ENCODE data around the gene GYPC.

Gene GYPC

DNA sequence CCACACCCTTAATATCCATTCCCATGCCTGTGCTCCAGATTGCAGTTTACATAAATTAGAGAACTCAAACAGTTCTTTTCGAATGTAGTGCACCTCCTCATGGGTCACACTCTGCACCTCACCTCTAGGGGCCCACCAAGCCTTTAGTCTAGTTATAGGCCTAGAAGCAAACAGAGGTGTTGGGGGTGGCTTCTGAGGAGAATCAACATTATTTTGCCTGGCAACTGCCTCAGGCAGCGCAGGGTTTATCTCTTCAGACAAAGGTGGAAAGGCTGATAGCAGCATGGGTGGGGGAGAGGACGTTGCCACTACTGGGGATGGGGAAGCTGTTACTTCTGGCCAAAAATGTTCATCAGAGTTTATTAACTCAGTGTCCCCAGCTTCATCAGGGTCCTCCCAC, 5.0 kb upstream of the GYPC start:
- DNase-seq, result no peak

DNA sequence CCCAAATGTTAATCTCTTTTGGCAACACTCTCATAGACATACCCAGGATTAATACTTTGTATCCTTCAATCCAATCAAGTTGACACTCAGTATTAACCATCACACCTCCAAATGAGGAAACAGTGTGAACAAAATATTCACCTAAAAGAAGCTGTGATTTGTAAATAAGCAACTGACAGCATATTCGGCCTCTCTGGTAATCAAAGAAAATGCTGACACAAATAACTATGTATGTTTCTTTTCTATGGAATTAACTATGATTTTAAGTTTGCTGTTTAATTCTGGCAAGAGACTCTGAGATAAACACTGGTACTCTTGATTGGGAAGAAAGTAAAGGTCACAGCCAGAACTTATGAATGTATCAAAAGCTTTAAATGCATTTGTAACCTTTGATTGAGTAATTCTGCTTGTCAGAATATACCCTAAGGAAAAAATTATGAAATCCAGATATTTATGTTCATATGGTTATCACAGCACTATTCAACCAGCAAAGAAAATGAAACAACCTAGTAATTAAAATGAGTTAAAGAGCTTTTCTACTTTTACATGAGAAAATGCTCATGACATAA, 3.6 kb upstream of the GYPC start:
- DNase-seq, result no peak

GRCh38 chr2:126653109-126653508, 2.8 kb upstream of the GYPC start:
- DNase-seq, result no peak

- DNase-seq, result no peak
Observed at GRCh38 chr2:126653761-126654160, 2.2 kb upstream of the GYPC start.

- no peak for DNase-seq
Observed at GRCh38 chr2:126655051-126655450, 907 bp upstream of the GYPC start.

- DNase-seq, result peak; percentile 49
Observed at GRCh38 chr2:126656431-126657147, 631 bp downstream of the GYPC start.

GRCh38 chr2:126657148-126657635, 1.2 kb downstream of the GYPC start:
- peak; percentile 86 for DNase-seq

DNA sequence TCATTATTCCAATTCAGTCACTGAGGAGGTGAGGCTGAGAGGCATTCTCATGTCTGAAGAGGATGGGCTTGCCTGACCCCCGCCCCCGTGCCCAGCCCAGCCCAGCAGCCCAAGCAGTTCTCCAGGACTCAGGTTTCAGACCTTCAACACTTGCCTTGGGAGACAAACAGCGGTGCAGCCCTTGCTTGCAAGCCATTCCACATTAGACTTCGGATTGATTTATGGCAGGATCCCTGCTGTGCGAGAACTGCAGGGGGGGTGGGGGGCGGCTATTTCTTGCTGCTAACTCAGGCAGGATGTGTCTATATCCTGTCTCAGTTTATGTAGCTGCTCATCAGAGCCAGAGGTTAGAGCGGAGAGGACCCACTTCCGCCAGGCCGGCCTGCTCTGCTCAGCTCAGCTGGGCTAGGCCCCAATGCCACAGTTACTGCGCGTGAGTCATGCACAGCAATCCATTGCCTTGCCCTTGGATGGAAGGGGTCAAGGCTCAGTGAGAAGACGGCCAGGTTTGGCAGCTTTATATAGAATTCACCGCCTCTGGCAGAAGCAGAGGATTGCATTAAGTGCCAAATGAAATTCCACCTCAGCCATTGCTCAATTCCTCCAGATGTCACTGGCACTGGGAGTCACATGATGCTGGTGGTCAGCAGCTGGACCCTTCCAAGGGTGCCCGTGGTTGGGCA, 1.8 kb downstream of the GYPC start:
- peak; percentile 95 for DNase-seq

GRCh38 chr2:126658319-126658904, 2.5 kb downstream of the GYPC start:
- DNase-seq, result no peak

DNA sequence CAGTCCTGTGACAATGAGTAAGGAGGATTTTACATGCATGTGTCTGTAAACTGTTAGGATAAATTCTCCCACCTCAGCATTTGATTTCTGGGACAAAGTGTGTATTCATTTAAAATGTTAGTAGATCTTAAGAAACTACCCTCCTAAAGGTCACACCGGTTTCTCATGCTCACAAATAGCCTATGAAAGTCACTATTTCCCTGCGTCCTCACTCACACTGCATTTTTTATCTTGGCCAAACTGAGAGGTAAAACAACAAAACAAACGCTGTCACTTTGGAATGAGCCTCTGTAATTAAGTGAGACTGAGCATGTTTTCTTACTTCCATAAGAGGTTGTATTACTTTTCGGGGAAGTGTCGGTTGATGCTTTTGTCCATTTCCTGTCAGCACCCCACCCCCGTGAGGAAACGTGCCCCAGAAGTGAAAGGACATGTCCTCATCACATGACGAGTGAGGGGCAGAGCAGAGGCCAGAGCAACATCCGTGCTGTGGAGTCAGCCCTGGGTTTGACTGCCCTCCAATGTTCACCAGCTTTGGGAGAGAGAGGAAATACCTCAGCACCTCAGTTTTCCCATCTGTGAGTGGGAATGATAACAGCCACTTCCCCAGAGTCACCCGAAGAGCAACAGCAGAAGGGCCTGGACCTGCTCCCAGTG, 3.1 kb downstream of the GYPC start:
- DNase-seq, result peak; percentile 17

GRCh38 chr2:126659562-126660467, 3.9 kb downstream of the GYPC start:
- DNase-seq, result no peak

DNA sequence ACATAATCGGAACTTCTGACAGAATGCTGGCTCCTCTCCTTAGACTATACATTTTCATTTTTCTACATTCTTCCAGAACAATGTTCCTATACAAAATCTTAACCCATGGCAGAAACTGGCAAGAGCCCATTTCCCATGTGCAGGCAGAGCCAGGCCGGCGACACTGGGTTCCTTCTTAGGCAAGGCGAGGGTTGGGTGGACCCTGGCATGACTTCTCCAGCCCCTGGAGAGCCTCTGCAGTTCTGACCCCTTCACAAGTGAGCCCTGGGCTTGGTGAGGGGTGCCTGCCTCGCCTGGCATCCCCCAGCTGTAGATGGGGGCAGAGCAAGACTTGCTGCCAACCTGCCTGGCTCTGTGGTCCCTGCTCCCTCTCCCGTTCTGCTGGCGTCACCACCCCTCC, 5.0 kb downstream of the GYPC start:
- DNase-seq, result no peak

DNA sequence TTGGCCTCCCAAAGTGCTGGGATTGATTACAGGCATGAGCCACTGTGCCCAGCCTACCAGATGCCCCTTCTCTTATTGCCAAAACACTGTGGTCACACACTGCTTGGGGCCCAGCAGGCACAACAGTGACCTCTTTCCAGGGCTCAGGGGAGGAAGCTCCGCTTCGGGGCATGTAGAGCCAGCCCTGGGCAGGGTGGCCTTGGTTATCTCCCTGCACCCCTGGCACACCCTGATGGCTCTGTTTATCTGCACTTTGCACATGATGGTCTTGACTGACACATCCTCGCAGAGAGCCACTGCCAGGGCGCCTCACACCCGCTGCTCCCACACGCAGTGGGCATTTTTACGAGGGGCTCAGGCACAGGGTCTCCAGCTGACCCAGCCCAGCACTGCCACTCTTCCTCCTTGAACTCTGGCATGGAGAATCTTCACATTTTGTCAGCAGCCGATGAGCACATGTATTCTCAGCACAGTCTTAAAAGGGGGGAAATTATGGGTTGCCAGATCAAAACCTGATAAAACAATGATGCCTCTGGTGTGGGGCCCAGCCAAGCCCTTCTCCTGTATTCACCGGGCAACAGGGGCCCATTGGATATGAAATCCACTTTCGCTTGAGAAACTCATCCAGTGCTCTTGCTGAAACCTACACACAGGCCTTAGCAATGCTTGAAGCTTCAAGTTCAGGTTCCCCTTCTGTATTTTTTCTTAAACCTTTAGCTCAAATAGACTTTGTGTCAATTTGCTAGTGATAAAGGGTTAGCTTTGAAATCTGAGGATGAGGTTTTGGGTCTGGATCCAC, 5.9 kb downstream of the GYPC start:
- no peak for DNase-seq

GRCh38 chr2:126662621-126663020, 6.7 kb downstream of the GYPC start:
- no peak for DNase-seq

GRCh38 chr2:126663184-126663963, 7.4 kb downstream of the GYPC start:
- no peak for DNase-seq

DNA sequence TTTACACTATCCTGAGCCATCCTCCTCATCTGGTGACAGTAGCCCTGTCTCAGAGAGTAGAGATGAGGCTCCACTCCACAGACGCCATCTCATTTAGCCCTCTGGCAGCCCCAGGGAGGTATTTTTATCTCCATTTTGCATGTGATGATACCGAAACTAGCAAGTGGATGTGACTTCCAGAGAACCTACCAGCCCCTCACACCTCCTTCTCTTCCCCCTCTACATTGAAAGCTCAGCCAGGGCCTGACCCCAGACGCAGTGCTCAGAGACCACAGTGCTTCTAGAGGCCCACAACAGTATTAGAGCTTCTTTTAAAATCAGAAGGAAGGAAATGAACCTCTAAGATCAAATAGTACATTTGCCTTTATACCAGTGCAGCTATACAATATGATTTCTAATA, 8.3 kb downstream of the GYPC start:
- no peak for DNase-seq

- no peak for DNase-seq
Observed at GRCh38 chr2:126664639-126665038, 8.7 kb downstream of the GYPC start.

- no peak for DNase-seq
Observed at GRCh38 chr2:126665483-126665882, 9.5 kb downstream of the GYPC start.

- no peak for DNase-seq
Observed at GRCh38 chr2:126668254-126668653, 12.3 kb downstream of the GYPC start.

DNA sequence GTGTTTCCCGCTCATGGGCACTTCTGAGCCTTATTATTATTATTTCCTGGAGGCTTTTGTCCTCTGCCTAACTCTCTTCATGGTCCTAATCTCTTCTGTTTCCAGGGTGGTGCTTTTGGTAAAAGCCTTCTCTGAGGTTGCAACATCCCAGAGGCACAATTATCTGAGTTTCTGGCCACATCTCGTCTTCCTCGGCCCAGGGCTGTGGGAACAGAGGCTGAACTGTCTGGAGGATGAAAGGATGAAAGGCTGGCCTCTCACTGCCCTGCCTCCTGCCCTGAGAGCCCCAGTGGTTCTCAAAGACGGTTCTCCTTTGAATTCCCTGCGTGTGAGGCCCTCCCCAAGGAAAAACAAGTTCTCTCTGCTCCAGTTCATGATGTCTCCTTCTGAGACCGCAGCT, 13.8 kb downstream of the GYPC start:
- no peak for DNase-seq

All from fibroblast of skin of abdomen (primary cell).